Endometrium (tissue), 2 donors: ENCODE data around the gene DPEP3.
"Not testable (repeated sequence)": the region's sequence is repeated elsewhere in the genome, so short reads cannot be mapped to it uniquely, and the experiment has no call there.

Experiments
- FAIRE-seq: peaks from 2 replicates; lab custom pipeline; 2012; peaks lifted over from hg19 to GRCh38; lab: Jason Lieb, UNC
- donor health status: control.
- donor health status: control.

Gene DPEP3, protein sequence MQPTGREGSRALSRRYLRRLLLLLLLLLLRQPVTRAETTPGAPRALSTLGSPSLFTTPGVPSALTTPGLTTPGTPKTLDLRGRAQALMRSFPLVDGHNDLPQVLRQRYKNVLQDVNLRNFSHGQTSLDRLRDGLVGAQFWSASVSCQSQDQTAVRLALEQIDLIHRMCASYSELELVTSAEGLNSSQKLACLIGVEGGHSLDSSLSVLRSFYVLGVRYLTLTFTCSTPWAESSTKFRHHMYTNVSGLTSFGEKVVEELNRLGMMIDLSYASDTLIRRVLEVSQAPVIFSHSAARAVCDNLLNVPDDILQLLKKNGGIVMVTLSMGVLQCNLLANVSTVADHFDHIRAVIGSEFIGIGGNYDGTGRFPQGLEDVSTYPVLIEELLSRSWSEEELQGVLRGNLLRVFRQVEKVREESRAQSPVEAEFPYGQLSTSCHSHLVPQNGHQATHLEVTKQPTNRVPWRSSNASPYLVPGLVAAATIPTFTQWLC

DNA sequence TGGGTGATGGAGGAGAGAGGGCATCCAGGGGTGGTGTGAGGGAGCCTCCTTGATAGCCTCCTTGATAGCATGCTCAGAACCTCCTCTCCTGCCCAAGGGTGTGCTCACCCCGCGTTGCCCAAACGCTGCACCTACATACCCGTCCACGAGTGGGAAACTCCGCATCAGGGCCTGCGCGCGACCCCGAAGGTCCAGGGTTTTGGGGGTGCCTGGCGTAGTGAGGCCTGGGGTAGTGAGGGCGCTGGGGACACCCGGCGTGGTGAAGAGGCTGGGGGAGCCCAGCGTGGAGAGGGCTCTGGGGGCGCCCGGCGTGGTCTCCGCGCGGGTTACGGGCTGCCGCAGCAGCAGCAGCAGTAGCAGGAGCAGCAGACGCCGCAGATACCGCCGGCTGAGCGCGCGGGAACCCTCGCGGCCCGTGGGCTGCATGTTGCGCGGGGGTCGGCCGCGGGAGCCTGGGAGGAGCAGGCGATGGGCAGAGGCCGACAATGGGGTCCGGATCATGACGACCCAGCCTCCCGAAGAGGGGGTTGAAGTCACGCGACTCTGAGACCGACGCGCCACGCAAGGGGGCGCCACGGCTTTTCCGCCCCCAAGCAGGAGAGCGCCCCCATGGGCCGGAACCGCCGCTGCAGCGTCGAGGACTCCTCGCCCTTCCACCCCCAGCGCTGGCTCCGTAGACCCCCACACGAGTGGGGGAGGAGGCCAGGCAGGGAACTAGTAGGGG is at the start of gene DPEP3:
TSS of gene DPEP3 (minus strand) at position 545 of the 724 bp plus-strand sequence. CDS start at position 426, 119 bp downstream.
- FAIRE-seq, result no peak

DNA sequence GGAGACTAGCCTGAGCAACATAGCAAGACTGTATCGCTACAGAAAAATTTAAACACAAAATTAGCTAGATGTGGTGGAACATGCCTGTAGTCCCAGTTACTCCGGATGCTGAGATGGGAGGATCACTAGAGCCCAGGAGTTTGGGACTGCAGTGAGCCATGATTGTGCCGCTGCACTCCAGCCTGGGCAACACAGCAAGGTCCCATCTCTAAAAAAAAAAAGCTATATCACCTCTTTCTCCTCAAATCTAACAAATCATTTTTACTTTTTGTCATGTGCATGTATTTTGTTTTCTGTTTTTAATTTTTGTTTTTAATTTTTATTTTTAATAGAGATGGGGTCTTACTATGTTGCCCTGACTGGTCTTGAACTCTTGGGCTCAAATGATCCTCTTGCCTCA is 48.7 kb upstream of the DPEP3 start:
- FAIRE-seq, result no peak

DNA sequence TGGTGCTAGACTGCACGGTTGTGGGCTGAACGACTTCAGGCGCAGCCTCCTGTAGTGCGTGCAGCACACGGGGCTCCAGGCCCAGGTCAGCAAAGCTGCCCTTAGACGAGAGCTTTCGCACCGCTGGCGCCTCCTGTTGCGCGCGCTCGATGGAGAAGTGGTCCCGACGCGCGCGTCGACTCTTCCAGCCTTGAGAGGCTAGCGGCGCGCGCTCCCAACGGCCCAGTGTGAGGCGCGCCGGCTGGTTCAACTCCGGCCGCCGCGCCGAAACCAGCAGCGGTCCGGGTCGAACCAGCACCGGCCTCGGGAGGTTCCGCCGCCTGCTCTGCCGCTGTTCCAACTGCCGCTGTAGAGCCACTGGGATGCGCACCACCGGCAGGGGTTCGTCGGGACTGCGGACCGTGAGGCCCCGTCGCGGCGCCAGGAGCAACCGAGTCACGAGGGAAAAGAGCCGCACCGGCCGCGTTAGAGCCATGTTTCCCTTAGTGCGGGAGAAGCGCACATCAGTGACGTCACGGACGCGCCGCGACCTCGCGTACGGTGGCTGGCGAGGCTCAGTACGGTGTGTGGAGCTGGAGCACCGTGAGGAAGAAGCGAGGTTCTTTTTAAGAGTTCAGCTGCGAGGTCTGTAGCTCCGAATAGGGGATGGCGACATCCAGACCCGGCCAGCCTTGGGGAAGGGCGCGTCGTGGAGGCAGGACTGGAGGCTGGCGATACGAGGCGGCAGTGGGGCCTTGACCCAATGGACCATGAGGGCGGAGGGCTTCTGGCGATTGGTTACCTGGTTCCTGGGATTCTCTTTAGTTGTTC is 42.6 kb upstream of the DPEP3 start, which contains the start of the genes DDX28 and DUS2:
TSS of gene DDX28 (minus strand) at position 505 of the 810 bp plus-strand sequence. CDS start at position 475, 30 bp downstream.
TSS of gene DUS2 (plus strand) at position 557 of the 810 bp plus-strand sequence. CDS start 14,740 bp downstream, outside the sequence.
- no peak for FAIRE-seq

DNA sequence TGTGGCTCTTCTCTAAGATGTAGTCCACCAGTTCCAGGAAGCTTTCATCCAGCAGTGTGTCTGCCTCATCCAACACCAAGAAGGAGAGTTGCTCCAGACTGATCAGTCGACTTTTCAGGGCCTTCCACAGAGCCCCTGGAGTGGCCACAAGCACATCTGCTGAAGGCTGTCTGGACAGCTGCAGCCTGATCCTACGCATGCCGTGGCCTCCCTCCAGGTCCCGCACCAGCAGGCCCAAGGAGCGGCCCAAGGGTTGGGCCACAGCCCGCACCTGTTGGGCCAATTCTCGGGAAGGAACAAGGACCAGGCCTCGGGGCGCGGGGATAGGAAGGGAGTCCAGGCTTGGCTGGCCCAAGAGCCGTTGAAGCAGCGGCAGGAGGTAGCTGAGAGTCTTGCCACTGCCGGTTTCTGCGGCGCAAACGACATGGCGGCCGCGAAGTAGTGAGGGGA is 42.0 kb upstream of the DPEP3 start:
- FAIRE-seq, result no peak

DNA sequence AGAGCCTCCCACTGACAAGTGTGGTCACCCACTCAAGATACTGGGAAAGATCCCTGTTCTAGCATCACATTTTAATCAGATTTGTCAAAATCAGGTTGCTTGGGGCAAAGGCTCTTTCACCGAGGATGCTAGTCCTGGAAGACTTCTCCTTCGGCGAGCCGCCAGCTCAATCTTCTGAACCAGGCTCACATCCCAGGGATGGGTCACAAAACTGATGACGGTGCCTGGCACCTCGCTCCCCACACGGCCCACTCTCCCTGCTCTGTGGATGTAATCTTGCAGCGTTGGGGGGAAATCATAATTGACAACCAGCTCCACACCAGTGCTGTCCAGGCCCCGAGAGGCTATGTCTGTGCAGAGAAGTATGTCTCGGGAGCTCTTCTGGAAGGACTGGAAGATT is 41.2 kb upstream of the DPEP3 start:
- FAIRE-seq, result no peak

DNA sequence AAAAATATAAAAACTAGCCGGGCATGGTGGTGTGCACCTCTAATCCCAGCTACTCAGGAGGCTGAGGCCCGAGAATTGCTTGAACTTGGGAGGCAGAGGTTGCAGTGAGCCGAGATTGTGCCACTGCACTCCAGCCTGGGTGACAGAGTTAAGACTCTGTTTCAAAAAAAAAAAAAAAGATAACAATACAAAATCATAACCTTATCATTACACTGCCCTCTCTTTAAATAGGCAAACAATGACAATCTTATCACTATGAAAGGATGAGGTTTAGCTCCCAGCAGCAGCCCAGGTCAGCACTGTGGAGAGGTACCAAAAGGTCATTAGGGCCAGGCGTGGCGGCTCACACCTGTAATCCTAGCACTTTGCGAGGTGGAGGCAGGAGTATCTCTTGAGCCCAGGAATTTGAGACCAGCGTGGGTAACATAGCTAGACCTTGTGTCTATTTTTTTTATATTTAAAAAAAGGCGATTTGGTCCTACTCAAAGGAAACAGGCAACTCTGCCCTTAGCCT is 38.9 kb upstream of the DPEP3 start:
- no peak for FAIRE-seq

DNA sequence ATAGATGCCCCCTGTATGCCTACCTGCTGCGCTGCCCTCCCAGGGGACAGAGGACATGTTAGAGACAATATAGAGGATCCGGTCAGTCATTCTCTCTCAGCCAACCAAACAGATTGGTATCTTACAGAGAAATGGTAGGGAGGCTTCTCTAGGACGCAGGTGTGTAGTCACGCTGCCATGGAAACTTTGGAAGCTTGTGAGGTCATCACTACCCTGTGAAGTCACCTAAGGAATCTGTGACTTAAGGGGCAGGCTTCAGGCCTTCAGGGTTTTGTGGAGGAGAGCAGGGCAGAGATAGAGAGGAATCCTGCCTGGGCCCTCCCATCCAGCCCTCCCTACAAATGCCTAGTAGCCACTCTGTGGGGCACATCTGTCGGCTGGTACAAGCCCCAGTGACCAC is 35.4 kb upstream of the DPEP3 start, which contains the start of gene DPEP2NB:
TSS of gene DPEP2NB (minus strand) at position 231 of the 400 bp plus-strand sequence. CDS start at position 90, 141 bp downstream.
- FAIRE-seq, result no peak

DNA sequence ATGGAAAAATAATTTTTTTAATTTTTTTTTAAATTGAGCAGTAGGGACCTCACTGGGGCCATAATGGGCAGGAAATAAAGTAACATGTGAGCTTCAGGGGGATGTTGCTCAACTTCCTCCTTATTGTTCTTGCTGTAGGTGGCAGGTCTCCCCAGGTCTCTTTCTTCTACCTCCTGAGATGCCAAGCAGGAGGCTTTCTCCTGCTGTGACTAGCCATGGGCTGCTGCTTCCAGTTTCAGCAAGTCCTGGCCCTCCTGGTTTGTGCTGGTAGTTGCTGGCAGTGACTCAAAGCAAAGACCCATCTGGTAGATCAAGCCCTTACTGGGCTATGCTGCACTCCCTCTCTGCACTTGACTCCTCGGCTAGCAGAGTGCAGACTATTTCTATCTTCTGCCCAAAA is 33.1 kb upstream of the DPEP3 start:
- FAIRE-seq, result no peak

DNA sequence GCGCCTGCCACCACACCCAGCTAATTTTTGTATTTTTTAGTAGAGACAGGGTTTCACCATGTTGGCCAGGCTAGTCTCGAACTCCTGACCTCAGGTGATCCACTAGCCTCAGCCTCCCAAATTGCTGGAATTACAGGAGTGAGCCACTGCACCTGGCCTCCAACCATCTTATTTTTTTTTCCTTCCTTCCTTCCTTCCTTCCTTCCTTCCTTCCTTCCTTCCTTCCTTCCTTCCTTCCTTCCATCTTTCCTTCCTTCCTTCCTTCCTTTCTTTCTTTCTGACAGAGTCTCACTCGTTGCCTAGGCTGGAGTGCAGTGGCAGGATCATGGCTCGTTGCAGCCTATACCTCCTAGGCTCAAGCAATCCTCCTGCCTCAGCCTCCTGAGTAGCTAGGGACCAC is 29.6 kb upstream of the DPEP3 start:
- not testable (repeated sequence) for FAIRE-seq

DNA sequence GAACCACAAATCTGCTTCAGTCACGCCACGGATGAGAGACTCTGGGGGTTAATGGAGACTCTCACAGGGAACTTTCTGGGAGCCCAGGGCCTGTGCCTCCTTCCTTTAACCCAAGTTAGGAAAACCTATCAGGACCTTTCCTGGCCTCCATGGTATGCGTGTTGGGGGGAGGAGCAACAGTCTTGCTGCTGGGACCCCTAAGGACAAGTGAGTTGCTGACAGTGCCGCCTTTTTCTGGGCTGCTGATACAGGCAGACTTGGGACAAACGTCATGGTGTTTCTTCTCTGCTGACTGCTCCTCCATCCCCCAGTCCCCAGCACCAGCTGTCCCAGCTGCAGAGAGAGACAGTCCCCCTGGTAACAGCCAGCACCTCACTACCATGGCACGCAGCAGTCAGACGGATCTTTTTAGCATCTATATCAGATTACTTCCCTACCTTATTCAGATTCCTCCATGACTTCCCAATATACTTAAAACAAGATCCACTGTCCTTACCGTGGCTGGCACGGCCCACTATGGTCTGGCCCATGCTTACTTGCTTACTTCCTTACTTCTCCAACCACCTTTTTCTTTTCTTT is 28.9 kb upstream of the DPEP3 start:
- FAIRE-seq, result no peak

DNA sequence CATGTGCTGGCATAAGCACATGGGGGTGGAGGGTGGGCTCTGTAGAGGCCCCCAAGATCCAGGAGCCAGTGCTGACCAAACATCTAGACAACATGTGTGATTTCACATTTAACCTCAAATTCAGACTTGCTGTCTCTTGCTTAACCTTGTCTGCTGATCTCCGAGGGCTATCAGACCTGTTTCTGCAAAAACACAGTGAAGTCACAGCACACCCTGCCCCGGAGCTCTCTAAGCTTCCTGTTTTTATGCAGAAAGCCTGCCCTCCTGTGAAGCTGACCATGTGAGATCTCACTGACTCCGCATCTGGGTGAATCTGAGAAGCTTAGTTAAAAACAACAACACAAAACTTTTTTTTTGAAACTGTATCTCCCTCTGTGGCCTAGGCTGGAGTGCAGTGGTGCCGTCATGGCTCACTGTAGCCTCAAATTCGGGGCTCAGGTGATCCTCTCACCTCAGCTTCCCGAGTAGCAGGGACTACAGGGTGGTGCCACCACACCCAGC is 25.5 kb upstream of the DPEP3 start:
- no peak for FAIRE-seq

DNA sequence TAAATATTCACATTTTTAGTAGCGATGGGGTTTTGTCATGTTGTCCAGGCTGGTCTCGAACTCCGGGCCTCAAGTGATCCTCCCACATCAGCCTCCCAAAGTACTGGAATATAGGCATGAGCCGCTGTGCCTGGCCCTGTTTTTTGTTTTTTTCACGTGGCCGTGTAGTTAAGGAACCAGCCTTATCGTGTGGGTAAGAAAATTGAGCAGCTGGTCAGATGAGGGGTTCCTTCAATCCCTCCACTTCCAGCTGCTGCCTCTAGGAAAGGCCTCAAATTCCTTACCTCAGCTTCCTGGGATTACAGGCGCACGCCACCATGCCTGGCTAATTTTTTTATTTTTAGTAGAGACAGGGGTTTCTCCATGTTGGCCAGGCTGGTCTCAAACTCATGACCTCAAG is 24.9 kb upstream of the DPEP3 start:
- FAIRE-seq, result no peak

DNA sequence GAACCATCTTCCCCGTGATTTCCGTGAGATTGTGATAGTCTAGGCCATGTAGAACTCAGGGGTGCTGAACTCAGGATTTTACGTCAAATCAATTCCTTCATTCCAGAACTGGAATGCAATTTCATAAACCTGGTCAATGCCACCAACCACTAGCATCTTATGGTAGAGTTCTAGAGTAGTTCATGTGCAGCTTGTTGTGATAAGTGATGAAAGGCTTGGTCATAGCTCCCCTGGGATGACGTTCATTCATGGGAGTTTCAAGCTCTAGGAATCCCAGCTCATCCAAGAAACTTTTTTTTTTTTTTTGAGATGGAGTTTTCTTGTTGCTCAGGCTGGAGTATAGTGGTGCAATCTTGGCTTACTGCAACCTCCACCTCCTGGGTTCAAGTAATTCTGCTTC is 22.7 kb upstream of the DPEP3 start:
- no peak for FAIRE-seq

DNA sequence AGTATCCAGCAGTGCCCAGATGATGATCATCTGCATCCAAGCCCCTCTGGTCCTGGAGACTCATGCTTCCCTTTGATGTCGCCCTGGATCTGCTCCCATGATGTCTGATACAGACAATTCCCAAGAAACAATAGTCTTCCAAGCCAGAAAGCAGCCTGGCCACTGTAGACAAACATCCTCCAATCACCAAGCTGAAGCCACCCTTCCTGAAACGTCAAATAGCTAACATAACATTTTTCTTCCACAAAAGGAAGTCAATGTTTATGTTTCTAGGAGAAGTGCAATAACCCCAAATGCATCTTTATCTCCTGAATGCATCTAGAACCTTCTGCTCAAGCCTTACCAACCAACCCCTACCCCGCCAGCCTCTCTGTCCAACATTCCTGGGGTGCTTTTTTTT is 20.2 kb upstream of the DPEP3 start:
- no peak for FAIRE-seq

DNA sequence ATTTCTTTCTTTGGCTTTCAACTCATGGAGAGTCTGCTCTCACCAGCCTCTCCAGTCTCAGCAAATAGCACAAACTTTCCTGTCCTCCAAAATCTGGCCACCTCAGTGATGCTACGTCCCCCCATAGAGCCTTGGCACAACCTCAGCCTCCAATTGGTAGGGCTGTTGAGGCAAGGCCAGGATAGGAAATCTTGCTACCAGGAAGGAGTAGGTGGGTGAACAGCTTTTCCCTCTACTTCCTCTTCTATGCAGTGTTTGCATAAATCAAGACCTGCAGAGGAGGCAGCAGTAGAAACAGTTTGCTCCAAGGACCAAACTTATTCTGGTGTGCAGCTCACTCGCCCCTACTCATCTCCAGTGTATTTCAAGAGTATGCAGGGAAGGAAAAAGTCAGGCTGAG is 19.7 kb upstream of the DPEP3 start:
- FAIRE-seq, result no peak

DNA sequence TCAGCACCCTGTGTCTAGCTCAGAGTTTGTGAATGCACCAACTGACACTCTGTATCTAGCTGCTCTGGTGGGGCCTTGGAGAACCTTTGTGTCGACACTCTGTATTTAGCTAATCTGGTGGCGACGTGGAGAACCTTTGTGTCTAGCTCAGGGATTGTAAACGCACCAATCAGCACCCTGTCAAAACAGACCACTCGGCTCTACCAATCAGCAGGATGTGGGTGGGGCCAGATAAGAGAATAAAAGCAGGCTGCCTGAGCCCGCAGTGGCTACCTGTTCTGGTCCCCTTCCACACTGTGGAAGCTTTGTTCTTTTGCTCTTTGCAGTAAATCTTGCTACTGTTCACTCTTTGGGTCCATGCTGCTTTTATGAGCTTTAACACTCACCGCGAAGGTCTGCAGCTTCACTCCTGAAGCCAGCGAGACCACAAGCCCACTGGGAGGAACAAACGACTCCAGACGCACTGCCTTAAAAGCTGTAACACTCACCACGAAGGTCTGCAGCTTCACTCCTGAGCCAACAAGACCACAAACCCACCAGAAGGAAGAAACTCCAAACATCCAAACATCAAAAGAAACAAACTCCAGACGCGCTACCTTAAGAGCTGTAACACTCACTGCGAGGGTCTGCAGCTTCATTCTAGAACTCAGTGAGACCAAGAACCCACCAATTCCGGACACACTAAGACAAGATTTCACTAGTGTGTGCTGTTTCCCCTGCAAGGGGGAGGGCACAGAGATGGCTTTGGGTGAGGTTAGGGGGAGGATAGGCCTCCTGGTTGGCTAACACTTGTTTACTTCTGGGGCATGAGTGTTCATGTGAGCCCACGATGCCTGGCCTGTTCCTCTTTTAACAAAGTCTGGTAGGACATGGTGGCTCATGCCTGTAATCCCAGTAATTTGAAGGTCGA is 18.7 kb upstream of the DPEP3 start, which contains the start of gene DPEP2:
TSS of gene DPEP2 (minus strand) at position 706 of the 910 bp plus-strand sequence. CDS start 6,272 bp downstream, outside the sequence.
- not testable (repeated sequence) for FAIRE-seq

DNA sequence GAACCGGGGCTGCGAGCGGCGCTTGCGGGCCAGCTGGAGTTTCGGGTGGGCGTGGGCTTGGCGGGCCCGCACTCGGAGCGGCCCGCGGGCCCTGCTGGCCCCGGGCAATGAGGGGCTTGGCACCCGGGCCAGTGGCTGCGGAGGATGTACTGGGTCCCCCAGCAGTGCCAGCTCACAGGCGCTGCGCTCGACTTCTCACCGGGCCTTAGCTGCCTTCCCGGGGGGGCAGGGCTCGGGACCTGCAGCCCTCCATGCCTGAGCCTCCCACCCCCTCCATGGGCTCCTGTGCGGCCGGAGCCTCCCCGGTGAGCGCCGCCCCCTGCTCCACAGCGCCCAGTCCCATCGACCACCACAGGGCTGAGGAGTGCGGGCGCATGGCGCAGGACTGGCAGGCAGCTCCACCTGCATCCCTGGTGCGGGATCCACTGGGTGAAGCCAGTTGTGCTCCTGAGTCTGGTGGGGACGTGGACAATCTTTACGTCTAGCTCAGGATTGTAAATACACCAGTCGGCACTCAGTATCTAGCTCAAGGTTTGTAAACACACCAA is 18.0 kb upstream of the DPEP3 start:
- not testable (repeated sequence) for FAIRE-seq

DNA sequence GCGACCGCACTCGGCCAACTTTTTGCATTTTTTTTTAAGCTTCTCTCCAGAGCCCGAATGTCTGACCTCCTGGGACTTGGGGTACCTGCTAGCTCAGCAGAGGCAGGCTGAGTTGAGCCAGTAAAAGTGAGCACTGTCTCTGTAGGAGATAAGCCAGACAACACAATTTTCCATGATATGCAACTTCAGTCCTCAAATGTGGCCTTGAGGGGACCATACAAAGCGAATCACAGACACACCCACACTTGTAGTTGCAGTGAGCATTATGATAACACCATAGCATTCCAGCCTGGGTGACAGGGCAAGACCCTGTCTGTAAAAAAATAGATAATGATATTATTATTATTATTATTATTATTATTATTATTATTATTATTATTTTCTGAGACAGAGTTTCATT is 16.4 kb upstream of the DPEP3 start:
- FAIRE-seq, result no peak

DNA sequence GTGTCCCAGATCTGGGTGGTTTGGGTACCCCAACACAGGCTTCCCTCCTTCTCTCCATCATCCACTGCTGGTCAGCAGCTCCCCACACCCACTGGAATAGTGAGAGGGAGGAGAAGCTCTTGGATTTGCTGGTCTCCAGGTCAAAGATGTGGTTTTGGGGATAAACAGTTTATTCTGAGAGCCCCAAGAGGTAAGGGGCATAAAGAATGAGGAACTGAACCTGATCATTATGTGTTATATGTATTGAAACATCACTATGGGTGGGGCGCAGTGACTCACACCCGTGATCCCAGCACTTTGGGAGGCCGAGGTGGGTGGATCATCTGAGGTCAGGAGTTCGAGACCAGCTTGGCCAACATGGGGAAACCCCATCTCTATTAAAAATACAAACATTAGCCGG is 15.1 kb upstream of the DPEP3 start:
- FAIRE-seq, result no peak

DNA sequence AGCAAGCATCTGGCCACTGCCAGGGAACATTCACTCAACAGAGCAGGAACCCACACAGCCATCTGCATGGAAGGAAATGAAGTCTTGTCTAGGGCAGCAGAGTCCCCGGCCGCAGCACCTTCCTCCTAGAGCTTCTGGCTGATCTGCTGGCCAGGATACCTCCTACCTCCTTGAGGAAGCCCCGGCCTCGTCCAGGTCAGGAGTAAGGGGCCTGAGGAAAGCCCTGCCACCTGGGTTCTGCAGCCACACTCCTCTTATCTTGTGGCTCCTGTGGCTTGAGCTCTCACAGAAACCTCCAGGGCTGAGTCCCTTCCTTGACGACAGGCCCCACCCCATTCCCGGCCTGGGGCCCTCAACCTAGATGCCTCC is 13.7 kb upstream of the DPEP3 start:
- not testable (repeated sequence) for FAIRE-seq
